ENCODE measurements around the gene LILRA5. TPM values are rescaled to one million over a fixed set of nuclear protein-coding genes. Genes with fewer than 3 reads are reported as not detected.

The LILRA5 gene
- total and polyA plus RNA-seq, 2 of the 4 experiments (the other 2 are of a cell fraction): not detected

GRCh38 chr19:54337858-54338230 lies 24.9 kb upstream of the LILRA5 start:
- no peak overlapping the region for H3K14ac ChIP-seq (replicated peaks; ENCODE audit: low read depth, low read length)
- H3K4me2 ChIP-seq (ENCODE audit: low read depth, low read length): no peak overlapping the region
- no peaks in the 10 kb centered on the region for H3K36me3 ChIP-seq (ENCODE audit: control insufficient read depth, insufficient read depth, low read length)
- no peaks in the 10 kb centered on the region for H4K20me1 ChIP-seq (ENCODE audit: insufficient read depth, low read length)
- no peak overlapping the region for H4K5ac ChIP-seq (ENCODE audit: low read depth, low read length)
- H3K27me3 ChIP-seq (ENCODE audit: control insufficient read depth, insufficient read depth, low read length): no peaks in the 10 kb centered on the region
- no peak overlapping the region for H4K91ac ChIP-seq (ENCODE audit: insufficient read depth, low read depth, low read length)
- H3K9ac ChIP-seq (ENCODE audit: low read depth, low read length): no peak overlapping the region
- TF ChIP-seq RFX5 (IDR thresholded peaks at IDR 0.05; ENCODE audit: low read depth, low read length) (no peak), MAZ (IDR thresholded peaks at IDR 0.05; ENCODE audit: borderline replicate concordance, low read depth, low read length) (no peak), RAD21 (IDR thresholded peaks at IDR 0.05; ENCODE audit: low read length) (no peak), MXI1 (IDR thresholded peaks at IDR 0.05; ENCODE audit: borderline replicate concordance, low read depth, low read length) (no peak), BHLHE40 (IDR thresholded peaks at IDR 0.05; ENCODE audit: low read depth, low read length) (no peak), SMC3 (IDR thresholded peaks at IDR 0.05; ENCODE audit: low read depth, low read length) (no peak), NFE2L2 (IDR thresholded peaks at IDR 0.05; ENCODE audit: low read depth, low read length) (no peak), CHD1 (IDR thresholded peaks at IDR 0.05; ENCODE audit: low read depth, low read length) (no peak), ELK1 (IDR thresholded peaks at IDR 0.05; ENCODE audit: borderline replicate concordance, low read depth, low read length) (no peak), MAFK (IDR thresholded peaks at IDR 0.05; ENCODE audit: low read depth, low read length) (no peak), POLR2A (IDR thresholded peaks at IDR 0.05; ENCODE audit: low read depth, low read length) (no peak), RCOR1 (IDR thresholded peaks at IDR 0.05; ENCODE audit: insufficient replicate concordance, low read length) (no peak), CTCF (conservative IDR thresholded peaks at IDR 0.05; ENCODE audit: low read depth, low read length) (no peak), CEBPB (IDR thresholded peaks at IDR 0.05; ENCODE audit: low read depth, low read length) (no peak), FOS (IDR thresholded peaks at IDR 0.05; ENCODE audit: low read depth, low read length) (no peak)
- H2BK20ac ChIP-seq (ENCODE audit: low read depth, low read length): no peak overlapping the region
- no peak overlapping the region for H2BK15ac ChIP-seq (ENCODE audit: low read depth, low read length)
- no peak overlapping the region for H3K56ac ChIP-seq (ENCODE audit: extremely low read depth, insufficient read depth, low read length)
- no peak overlapping the region for H2AFZ ChIP-seq (replicated peaks; ENCODE audit: low read length, poor library complexity)
- CTCF ChIA-PET: no interaction called here
- no peak overlapping the region for H2BK5ac ChIP-seq (ENCODE audit: low read depth, low read length, poor library complexity, severe bottlenecking)
- no peak overlapping the region for H2AK9ac ChIP-seq (replicated peaks; ENCODE audit: low read depth, low read length, poor library complexity)
- POLR2A ChIA-PET (ENCODE audit: unreplicated experiment): no interaction called here
- H2AK5ac ChIP-seq (ENCODE audit: low read depth, low read length): no peak overlapping the region
- DNase-seq: no peak
- no peaks in the 10 kb centered on the region for H3K4me1 ChIP-seq (ENCODE audit: control insufficient read depth, insufficient read depth, low read length)
- in situ Hi-C loops (cut with MboI; ENCODE audit: low sequenced_read_pairs): no loop called here
- no peak overlapping the region for H3K27ac ChIP-seq (ENCODE audit: insufficient read depth, low read length)
- dilution Hi-C loops (cut with HindIII; ENCODE audit: low sequenced_read_pairs, unreplicated experiment): no loop called here
- H3K23ac ChIP-seq (ENCODE audit: low read depth, low read length): no peak overlapping the region
- no peak overlapping the region for H4K8ac ChIP-seq (ENCODE audit: low read depth in 2 of 2, low read length in 2 of 2)
- H3K4ac ChIP-seq (ENCODE audit: low read depth, low read length): no peak overlapping the region
- intact Hi-C loops (cut with micrococcal nuclease): no loop called here
- WGBS, 2 experiments (ENCODE audit: extremely low coverage in 2 of 2, insufficient read length in 1 of 2): 60% methylated on average over 1 of the region's 9 CpGs; no CpG with 5 or more reads in 1 of the 2 experiments
- no peak for ATAC-seq (ENCODE audit: low read depth)
- no peak overlapping the region for H3K4me3 ChIP-seq (ENCODE audit: insufficient read depth, low read depth, low read length)
- no TSS peak for BruUV-seq (replicated peaks)
- peaks cover 10% of the 10 kb centered on the region for H3K9me3 ChIP-seq (ENCODE audit: control insufficient read depth, insufficient read depth, low read length)
- H3K9me1 ChIP-seq (ENCODE audit: insufficient read depth, low read length): no peaks in the 10 kb centered on the region
- no peak overlapping the region for H2BK120ac ChIP-seq (ENCODE audit: low read depth, low read length)
- H3K18ac ChIP-seq (ENCODE audit: low read depth, low read length): no peak overlapping the region
- no peaks in the 10 kb centered on the region for H3K79me1 ChIP-seq (ENCODE audit: low read depth in 1 of 2, low read length in 2 of 2)

Measured in IMR-90 (cell line).